ENCODE measurements around the gene DYNLT5. TPM values are rescaled to one million over a fixed set of nuclear protein-coding genes. Genes with fewer than 3 reads are reported as not detected.

Gene DYNLT5
- total RNA-seq, 1 experiment from 2014 or later = not detected

- no peak for DNase-seq
- Mint-ChIP-seq H3K4me1 (ENCODE audit: low read depth, unreplicated experiment) (no peaks in the 10 kb centered on the region), H3K9me3 (ENCODE audit: unreplicated experiment) (no peaks in the 10 kb centered on the region), H3K4me3 (ENCODE audit: unreplicated experiment) (no peak overlapping the region), H3K27me3 (ENCODE audit: insufficient read depth, unreplicated experiment) (peaks cover 5% of the 10 kb centered on the region), H3K36me3 (ENCODE audit: insufficient read depth, unreplicated experiment) (no peaks in the 10 kb centered on the region), H3K27ac (ENCODE audit: unreplicated experiment) (no peak overlapping the region)
- intact Hi-C loops (cut with micrococcal nuclease; ENCODE audit: unreplicated experiment) = loop anchor here (5.0 to 10.0 kb wide), 3 partner anchors 122 to 204 kb away; no protein-coding TSS in a partner anchor
- POLR2A ChIA-PET = no interaction called here
- H3K27me3 ChIP-seq (replicated peaks; ENCODE audit: control insufficient read depth, insufficient read depth, low read length) = no peaks in the 10 kb centered on the region
- H3K4me3 ChIP-seq (ENCODE audit: low read depth, low read length) = no peak overlapping the region
- CTCF ChIA-PET = no interaction called here
- TF ChIP-seq CTCF (IDR thresholded peaks at IDR 0.05; ENCODE audit: insufficient read depth in 1 of 2, low read depth in 1 of 2, low read length in 1 of 2, severe bottlenecking in 1 of 2, unreplicated experiment in 1 of 2) = no peak
- no peaks in the 10 kb centered on the region for H3K9me3 ChIP-seq
- H3K4me1 ChIP-seq = no peaks in the 10 kb centered on the region
- no TSS peak for BruUV-seq (replicated peaks)
- H3K36me3 ChIP-seq (ENCODE audit: control insufficient read depth, insufficient read depth, low read length) = no peaks in the 10 kb centered on the region
Measured at GRCh38 chr1:66729119-66729518, 23.1 kb upstream of the DYNLT5 start.

- Mint-ChIP-seq H3K36me3 (ENCODE audit: insufficient read depth, unreplicated experiment) (no peaks in the 10 kb centered on the region), H3K9me3 (ENCODE audit: unreplicated experiment) (no peaks in the 10 kb centered on the region), H3K27me3 (ENCODE audit: insufficient read depth, unreplicated experiment) (peaks cover 5% of the 10 kb centered on the region), H3K4me3 (ENCODE audit: unreplicated experiment) (no peak overlapping the region), H3K4me1 (ENCODE audit: low read depth, unreplicated experiment) (no peaks in the 10 kb centered on the region), H3K27ac (ENCODE audit: unreplicated experiment) (no peak overlapping the region)
- POLR2A ChIA-PET = no interaction called here
- BruUV-seq (replicated peaks) = no TSS peak
- H3K36me3 ChIP-seq (ENCODE audit: control insufficient read depth, insufficient read depth, low read length) = no peaks in the 10 kb centered on the region
- intact Hi-C loops (cut with micrococcal nuclease; ENCODE audit: unreplicated experiment) = loop anchor here (5.0 to 10.0 kb wide), 3 partner anchors 122 to 205 kb away; no protein-coding TSS in a partner anchor
- H3K4me1 ChIP-seq = no peaks in the 10 kb centered on the region
- no peak overlapping the region for H3K4me3 ChIP-seq (ENCODE audit: low read depth, low read length)
- CTCF ChIA-PET = no interaction called here
- H3K9me3 ChIP-seq = no peaks in the 10 kb centered on the region
- no peaks in the 10 kb centered on the region for H3K27me3 ChIP-seq (replicated peaks; ENCODE audit: control insufficient read depth, insufficient read depth, low read length)
- TF ChIP-seq CTCF (IDR thresholded peaks at IDR 0.05; ENCODE audit: insufficient read depth in 1 of 2, low read depth in 1 of 2, low read length in 1 of 2, severe bottlenecking in 1 of 2, unreplicated experiment in 1 of 2) = no peak
- DNase-seq = no peak
Measured at GRCh38 chr1:66729523-66729922, 22.7 kb upstream of the DYNLT5 start.

GRCh38 chr1:66730462-66730861 is 21.8 kb upstream of the DYNLT5 start:
- no peaks in the 10 kb centered on the region for H3K27me3 ChIP-seq (replicated peaks; ENCODE audit: control insufficient read depth, insufficient read depth, low read length)
- no peaks in the 10 kb centered on the region for H3K36me3 Mint-ChIP-seq (ENCODE audit: insufficient read depth, unreplicated experiment)
- H3K27ac Mint-ChIP-seq (ENCODE audit: unreplicated experiment) = no peak overlapping the region
- no peak overlapping the region for H3K4me3 ChIP-seq (ENCODE audit: low read depth, low read length)
- H3K36me3 ChIP-seq (ENCODE audit: control insufficient read depth, insufficient read depth, low read length) = no peaks in the 10 kb centered on the region
- no peaks in the 10 kb centered on the region for H3K9me3 ChIP-seq
- CTCF ChIA-PET = no interaction called here
- no peak for DNase-seq
- intact Hi-C loops (cut with micrococcal nuclease; ENCODE audit: unreplicated experiment) = no loop called here
- BruUV-seq (replicated peaks) = no TSS peak
- POLR2A ChIA-PET = no interaction called here
- no peaks in the 10 kb centered on the region for H3K9me3 Mint-ChIP-seq (ENCODE audit: unreplicated experiment)
- H3K27me3 Mint-ChIP-seq (ENCODE audit: insufficient read depth, unreplicated experiment) = peaks cover 5% of the 10 kb centered on the region
- H3K4me1 Mint-ChIP-seq (ENCODE audit: low read depth, unreplicated experiment) = no peaks in the 10 kb centered on the region
- TF ChIP-seq CTCF (IDR thresholded peaks at IDR 0.05; ENCODE audit: insufficient read depth in 1 of 2, low read depth in 1 of 2, low read length in 1 of 2, severe bottlenecking in 1 of 2, unreplicated experiment in 1 of 2) = no peak
- H3K4me1 ChIP-seq = no peaks in the 10 kb centered on the region
- H3K4me3 Mint-ChIP-seq (ENCODE audit: unreplicated experiment) = no peak overlapping the region
